GM12875 (cell line): ENCODE data around the gene SST.
"Not testable (repeated sequence)": the region's sequence is repeated elsewhere in the genome, so short reads cannot be mapped to it uniquely, and the experiment has no call there.

Experiments used
- H3K4me3 ChIP-seq: one replicate; pipeline ENCODE4 v1.5.1; 2011; ENCODE audit warnings: low read depth, low read length, control low read depth
- CTCF ChIP-seq: IDR thresholded peaks from 2 replicates; pipeline ENCODE4 v1.5.1; 2011; ENCODE audit warnings: low read depth, mild to moderate bottlenecking, control low read depth, inconsistent platforms, low read length, moderate library complexity, borderline replicate concordance; ENCODE audit not compliant: insufficient read depth

Gene SST

GRCh38 chr3:187665764-187666402 lies 4.3 kb downstream of the SST start:
- no peak for TF ChIP-seq CTCF
- no peak overlapping the region for H3K4me3 ChIP-seq

- no peak for TF ChIP-seq CTCF
- no peak overlapping the region for H3K4me3 ChIP-seq
Observed at GRCh38 chr3:187665010-187665409, 5.2 kb downstream of the SST start.

GRCh38 chr3:187662848-187663409 lies 7.3 kb downstream of the SST start:
- TF ChIP-seq CTCF = no peak
- H3K4me3 ChIP-seq = no peak overlapping the region

- H3K4me3 ChIP-seq = no peak overlapping the region
- TF ChIP-seq CTCF = no peak
Observed at GRCh38 chr3:187661267-187661666, 8.9 kb downstream of the SST start.

- H3K4me3 ChIP-seq = no peak overlapping the region
- TF ChIP-seq CTCF = no peak
Observed at GRCh38 chr3:187651282-187651681, 18.9 kb downstream of the SST start.

- no peak overlapping the region for H3K4me3 ChIP-seq
- no peak for TF ChIP-seq CTCF
Observed at GRCh38 chr3:187648177-187648576, 22.0 kb downstream of the SST start.

GRCh38 chr3:187646906-187647660 lies 23.1 kb downstream of the SST start:
- H3K4me3 ChIP-seq = no peak overlapping the region
- no peak for TF ChIP-seq CTCF

GRCh38 chr3:187645379-187645778 lies 24.8 kb downstream of the SST start:
- not testable (repeated sequence) for H3K4me3 ChIP-seq
